Measurements from ENCODE around the gene UBE2E3.

DNA sequence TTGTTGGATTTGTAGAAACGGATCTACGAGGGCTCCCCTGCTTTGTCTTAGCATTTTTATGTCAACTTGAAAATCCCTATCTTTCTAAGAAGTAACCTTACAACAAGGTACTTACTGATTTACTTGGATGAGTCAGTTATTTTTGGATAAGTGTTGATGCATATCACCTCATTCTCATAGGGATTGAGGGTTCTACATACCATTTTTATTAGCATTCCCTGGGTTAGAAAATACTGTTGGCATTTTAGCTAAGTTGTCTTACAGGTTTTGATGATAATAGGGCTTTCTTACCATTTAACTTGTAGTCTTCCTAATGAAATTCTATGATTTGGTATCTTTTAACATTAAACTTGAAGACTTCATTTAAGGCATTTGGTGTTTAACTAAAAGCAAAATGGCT, 125.2 kb downstream of the UBE2E3 start:
- TF ChIP-seq, protein P1, sequence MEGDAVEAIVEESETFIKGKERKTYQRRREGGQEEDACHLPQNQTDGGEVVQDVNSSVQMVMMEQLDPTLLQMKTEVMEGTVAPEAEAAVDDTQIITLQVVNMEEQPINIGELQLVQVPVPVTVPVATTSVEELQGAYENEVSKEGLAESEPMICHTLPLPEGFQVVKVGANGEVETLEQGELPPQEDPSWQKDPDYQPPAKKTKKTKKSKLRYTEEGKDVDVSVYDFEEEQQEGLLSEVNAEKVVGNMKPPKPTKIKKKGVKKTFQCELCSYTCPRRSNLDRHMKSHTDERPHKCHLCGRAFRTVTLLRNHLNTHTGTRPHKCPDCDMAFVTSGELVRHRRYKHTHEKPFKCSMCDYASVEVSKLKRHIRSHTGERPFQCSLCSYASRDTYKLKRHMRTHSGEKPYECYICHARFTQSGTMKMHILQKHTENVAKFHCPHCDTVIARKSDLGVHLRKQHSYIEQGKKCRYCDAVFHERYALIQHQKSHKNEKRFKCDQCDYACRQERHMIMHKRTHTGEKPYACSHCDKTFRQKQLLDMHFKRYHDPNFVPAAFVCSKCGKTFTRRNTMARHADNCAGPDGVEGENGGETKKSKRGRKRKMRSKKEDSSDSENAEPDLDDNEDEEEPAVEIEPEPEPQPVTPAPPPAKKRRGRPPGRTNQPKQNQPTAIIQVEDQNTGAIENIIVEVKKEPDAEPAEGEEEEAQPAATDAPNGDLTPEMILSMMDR (IDR thresholded peaks at IDR 0.05; ENCODE audit: low read depth, low read length), result no peak
- no peak for TF ChIP-seq EZH2phosphoT487 (IDR thresholded peaks at IDR 0.05; ENCODE audit: low read depth)
